ENCODE data around the gene AMBP.

AMBP gene

DNA sequence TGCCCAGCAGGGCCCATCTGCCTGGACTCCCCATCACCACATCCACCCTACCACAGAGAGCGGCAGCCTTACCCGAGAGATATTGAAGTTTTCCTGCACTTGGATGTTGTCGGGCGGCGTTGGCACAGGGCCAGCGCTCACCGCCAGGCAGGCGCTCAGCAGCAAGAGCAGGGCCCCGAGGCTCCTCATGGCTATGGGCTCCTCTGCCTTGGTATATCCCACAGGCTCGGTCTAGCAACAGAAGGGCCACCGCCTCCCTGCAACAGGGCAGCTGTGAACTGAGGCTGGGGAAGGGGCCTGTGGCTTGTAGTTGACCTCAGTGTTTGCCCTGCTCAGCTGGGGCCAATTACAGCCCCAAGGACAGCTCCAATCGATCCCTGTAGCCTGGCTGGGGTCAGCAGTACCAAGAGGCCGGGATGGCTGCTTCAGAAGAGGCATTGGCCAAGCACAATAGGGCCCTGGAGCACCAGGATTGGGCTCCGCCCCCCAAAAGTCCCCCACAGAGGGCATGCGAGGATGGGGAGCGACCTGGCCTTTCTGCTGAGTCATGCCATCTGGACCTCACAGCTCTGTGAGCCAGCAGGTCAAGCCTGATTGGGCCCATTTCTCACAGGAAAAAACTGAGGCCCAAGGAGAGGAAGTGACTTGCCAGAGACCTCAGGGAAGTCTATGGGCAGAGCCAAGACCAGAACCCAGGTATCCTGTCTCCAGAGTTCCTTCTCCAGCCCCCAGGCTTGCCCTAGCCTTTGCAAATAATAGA is at the start of gene AMBP:
Gene AMBP, minus strand, starts transcription at position 280 of the 760 bp plus-strand sequence. Its CDS starts 91 bp downstream, at position 189.
- in situ Hi-C loops (cut with HindIII; ENCODE audit: low pct_ligation_motif_present, low sequenced_read_pairs): no loop called here
- Histone ChIP-seq H3K27me3 (replicated peaks) (peaks cover 10% of the 10 kb centered on the region), H3K4me3 (ENCODE audit: low read depth, low read length) (no peak within 1 kb of the TSS), H3K36me3 (replicated peaks) (no peaks in the 10 kb centered on the region), H3K27ac (no peak within 1 kb of the TSS)
- no peak for DNase-seq
- TF ChIP-seq, protein P1, sequence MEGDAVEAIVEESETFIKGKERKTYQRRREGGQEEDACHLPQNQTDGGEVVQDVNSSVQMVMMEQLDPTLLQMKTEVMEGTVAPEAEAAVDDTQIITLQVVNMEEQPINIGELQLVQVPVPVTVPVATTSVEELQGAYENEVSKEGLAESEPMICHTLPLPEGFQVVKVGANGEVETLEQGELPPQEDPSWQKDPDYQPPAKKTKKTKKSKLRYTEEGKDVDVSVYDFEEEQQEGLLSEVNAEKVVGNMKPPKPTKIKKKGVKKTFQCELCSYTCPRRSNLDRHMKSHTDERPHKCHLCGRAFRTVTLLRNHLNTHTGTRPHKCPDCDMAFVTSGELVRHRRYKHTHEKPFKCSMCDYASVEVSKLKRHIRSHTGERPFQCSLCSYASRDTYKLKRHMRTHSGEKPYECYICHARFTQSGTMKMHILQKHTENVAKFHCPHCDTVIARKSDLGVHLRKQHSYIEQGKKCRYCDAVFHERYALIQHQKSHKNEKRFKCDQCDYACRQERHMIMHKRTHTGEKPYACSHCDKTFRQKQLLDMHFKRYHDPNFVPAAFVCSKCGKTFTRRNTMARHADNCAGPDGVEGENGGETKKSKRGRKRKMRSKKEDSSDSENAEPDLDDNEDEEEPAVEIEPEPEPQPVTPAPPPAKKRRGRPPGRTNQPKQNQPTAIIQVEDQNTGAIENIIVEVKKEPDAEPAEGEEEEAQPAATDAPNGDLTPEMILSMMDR (IDR thresholded peaks at IDR 0.05; ENCODE audit: low read depth, low read length, missing control alignments): no peak

GRCh38 chr9:114126247-114127060 is 48.4 kb upstream of the AMBP start:
- TF ChIP-seq, protein P1 (IDR thresholded peaks at IDR 0.05; ENCODE audit: low read depth, low read length, missing control alignments): no peak
- H3K27me3 ChIP-seq (replicated peaks): peaks cover 9% of the 10 kb centered on the region
- DNase-seq: no peak
- H3K27ac ChIP-seq: no peak overlapping the region
- no peaks in the 10 kb centered on the region for H3K36me3 ChIP-seq (replicated peaks)
- no peak overlapping the region for H3K4me3 ChIP-seq (ENCODE audit: low read depth, low read length)
- in situ Hi-C loops (cut with HindIII; ENCODE audit: low pct_ligation_motif_present, low sequenced_read_pairs): no loop called here

- Histone ChIP-seq H3K27me3 (replicated peaks) (peaks cover 13% of the 10 kb centered on the region), H3K27ac (no peak overlapping the region), H3K36me3 (replicated peaks) (no peaks in the 10 kb centered on the region), H3K4me3 (ENCODE audit: low read depth, low read length) (no peak overlapping the region)
- in situ Hi-C loops (cut with HindIII; ENCODE audit: low pct_ligation_motif_present, low sequenced_read_pairs): no loop called here
- TF ChIP-seq, protein P1 (IDR thresholded peaks at IDR 0.05; ENCODE audit: low read depth, low read length, missing control alignments): no peak
- no peak for DNase-seq
These were observed 47.4 kb upstream of the AMBP start for GRCh38 chr9:114125476-114126013.

- H3K4me3 ChIP-seq (ENCODE audit: low read depth, low read length): no peak overlapping the region
- DNase-seq: no peak
- H3K27ac ChIP-seq: no peak overlapping the region
- H3K36me3 ChIP-seq (replicated peaks): no peaks in the 10 kb centered on the region
- H3K27me3 ChIP-seq (replicated peaks): peaks cover 12% of the 10 kb centered on the region
- TF ChIP-seq, protein P1 (IDR thresholded peaks at IDR 0.05; ENCODE audit: low read depth, low read length, missing control alignments): no peak
- in situ Hi-C loops (cut with HindIII; ENCODE audit: low pct_ligation_motif_present, low sequenced_read_pairs): no loop called here
These were observed 46.8 kb upstream of the AMBP start for GRCh38 chr9:114124666-114125475.

- in situ Hi-C loops (cut with HindIII; ENCODE audit: low pct_ligation_motif_present, low sequenced_read_pairs): no loop called here
- H3K27me3 ChIP-seq (replicated peaks): peaks cover 12% of the 10 kb centered on the region
- H3K27ac ChIP-seq: no peak overlapping the region
- H3K4me3 ChIP-seq (ENCODE audit: low read depth, low read length): no peak overlapping the region
- no peaks in the 10 kb centered on the region for H3K36me3 ChIP-seq (replicated peaks)
- TF ChIP-seq, protein P1 (IDR thresholded peaks at IDR 0.05; ENCODE audit: low read depth, low read length, missing control alignments): no peak
- no peak for DNase-seq
These were observed 46.0 kb upstream of the AMBP start for GRCh38 chr9:114124138-114124537.

Data from brain microvascular endothelial cell (primary cell).